Right atrium auricular region (tissue), 2 donors: ENCODE data around the gene NAALADL2. TPM values are rescaled to one million over a fixed set of nuclear protein-coding genes. Genes with fewer than 3 reads are reported as not detected.

ENCODE experiments used
- DNase-seq: peaks from one replicate; pipeline ENCODE4 v3.0.0-alpha.2; 2019; ENCODE audit warnings: low spot score
- H3K27ac ChIP-seq, 2 donors: fragments of 200-600 bp; sonication (generic); 1 replicate in 1 of 2; 2 replicates in 1 of 2; pipeline ENCODE4 v1.5.1; 2016 to 2019
- H3K27me3 ChIP-seq, 2 donors: fragments of 200-600 bp; sonication (generic); one replicate each; pipeline versions ENCODE4 v1.5.1 to v1.6.0; 2017 to 2019
- H3K36me3 ChIP-seq: fragments of 200-600 bp; sonication (generic); one replicate; pipeline ENCODE4 v1.5.1; 2016
- H3K4me1 ChIP-seq, 2 donors: fragments of 200-600 bp; sonication (generic); one replicate each; pipeline versions ENCODE4 v1.5.1 to v1.6.0; 2017 to 2019
- H3K4me3 ChIP-seq, 2 donors: fragments of 200-600 bp; sonication (generic); 1 replicate in 1 of 2; 2 replicates in 1 of 2; pipeline ENCODE4 v1.5.1; 2017 to 2019; ENCODE audit warnings: mild to moderate bottlenecking in 1 of 2, moderate library complexity in 1 of 2
- H3K9me3 ChIP-seq, 2 donors: fragments of 200-600 bp; sonication (generic); one replicate each; pipeline ENCODE4 v1.5.1; 2019
- total RNA-seq, 2 donors: library from RNA; depleted of rRNA; stranded (reverse); fragments of >200 nt; gene quantifications; one replicate each; pipeline ENCODE4 v1.1.0, GENCODE V29; 2016
- TF ChIP-seq, protein P1 (sequence below), 2 donors: fragments of 200-600 bp; sonication (generic); IDR thresholded peaks; one replicate each; pipeline ENCODE4 v1.5.1; 2019; ENCODE audit warnings: antibody characterized with exemption in 2 of 2

NAALADL2 gene
- total RNA-seq, 2 donors from 2014 or later, result 2.5 to 3.2 TPM

GRCh38 chr3:174821477-174821876, 37.7 kb upstream of the NAALADL2 start:
- H3K36me3 ChIP-seq, result no peaks in the 10 kb centered on the region
- no peaks in the 10 kb centered on the region for H3K27me3 ChIP-seq
- TF ChIP-seq, protein P1, sequence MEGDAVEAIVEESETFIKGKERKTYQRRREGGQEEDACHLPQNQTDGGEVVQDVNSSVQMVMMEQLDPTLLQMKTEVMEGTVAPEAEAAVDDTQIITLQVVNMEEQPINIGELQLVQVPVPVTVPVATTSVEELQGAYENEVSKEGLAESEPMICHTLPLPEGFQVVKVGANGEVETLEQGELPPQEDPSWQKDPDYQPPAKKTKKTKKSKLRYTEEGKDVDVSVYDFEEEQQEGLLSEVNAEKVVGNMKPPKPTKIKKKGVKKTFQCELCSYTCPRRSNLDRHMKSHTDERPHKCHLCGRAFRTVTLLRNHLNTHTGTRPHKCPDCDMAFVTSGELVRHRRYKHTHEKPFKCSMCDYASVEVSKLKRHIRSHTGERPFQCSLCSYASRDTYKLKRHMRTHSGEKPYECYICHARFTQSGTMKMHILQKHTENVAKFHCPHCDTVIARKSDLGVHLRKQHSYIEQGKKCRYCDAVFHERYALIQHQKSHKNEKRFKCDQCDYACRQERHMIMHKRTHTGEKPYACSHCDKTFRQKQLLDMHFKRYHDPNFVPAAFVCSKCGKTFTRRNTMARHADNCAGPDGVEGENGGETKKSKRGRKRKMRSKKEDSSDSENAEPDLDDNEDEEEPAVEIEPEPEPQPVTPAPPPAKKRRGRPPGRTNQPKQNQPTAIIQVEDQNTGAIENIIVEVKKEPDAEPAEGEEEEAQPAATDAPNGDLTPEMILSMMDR (IDR thresholded peaks at IDR 0.05), result no peak
- peak overlapping the region in 1 of 2 donors; percentile 26 for H3K27ac ChIP-seq
- no peak for DNase-seq
- no peaks in the 10 kb centered on the region for H3K4me1 ChIP-seq
- no peaks in the 10 kb centered on the region for H3K9me3 ChIP-seq
- no peak overlapping the region for H3K4me3 ChIP-seq

DNA sequence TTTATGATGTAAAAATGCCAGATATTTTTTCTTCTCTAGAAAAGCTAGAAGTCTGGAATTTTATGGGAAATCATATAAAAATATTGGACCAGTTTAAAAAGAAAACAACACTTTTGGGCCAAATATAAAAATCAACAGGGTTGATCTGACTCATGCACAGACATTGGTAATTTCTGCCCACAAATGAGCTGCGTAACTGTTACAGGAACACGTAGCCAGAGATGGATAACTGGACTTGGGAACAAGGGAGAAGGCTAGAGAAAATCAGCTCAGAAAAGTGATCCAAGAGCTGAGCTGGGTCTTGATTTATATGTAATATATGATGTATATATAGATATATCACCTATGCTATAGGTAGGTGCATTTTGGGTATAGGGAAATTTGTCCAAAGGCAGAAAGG, 36.8 kb upstream of the NAALADL2 start:
- Histone ChIP-seq H3K27me3 (no peaks in the 10 kb centered on the region), H3K4me1 (no peaks in the 10 kb centered on the region), H3K9me3 (no peaks in the 10 kb centered on the region), H3K36me3 (no peaks in the 10 kb centered on the region), H3K4me3 (no peak overlapping the region), H3K27ac (no peak overlapping the region)
- TF ChIP-seq, protein P1 (IDR thresholded peaks at IDR 0.05), result no peak
- no peak for DNase-seq

GRCh38 chr3:174826069-174826468, 33.1 kb upstream of the NAALADL2 start:
- Histone ChIP-seq H3K9me3 (no peaks in the 10 kb centered on the region), H3K27me3 (no peaks in the 10 kb centered on the region), H3K4me3 (no peak overlapping the region), H3K4me1 (no peaks in the 10 kb centered on the region), H3K27ac (no peak overlapping the region), H3K36me3 (no peaks in the 10 kb centered on the region)
- TF ChIP-seq, protein P1 (IDR thresholded peaks at IDR 0.05), result no peak
- DNase-seq, result no peak

DNA sequence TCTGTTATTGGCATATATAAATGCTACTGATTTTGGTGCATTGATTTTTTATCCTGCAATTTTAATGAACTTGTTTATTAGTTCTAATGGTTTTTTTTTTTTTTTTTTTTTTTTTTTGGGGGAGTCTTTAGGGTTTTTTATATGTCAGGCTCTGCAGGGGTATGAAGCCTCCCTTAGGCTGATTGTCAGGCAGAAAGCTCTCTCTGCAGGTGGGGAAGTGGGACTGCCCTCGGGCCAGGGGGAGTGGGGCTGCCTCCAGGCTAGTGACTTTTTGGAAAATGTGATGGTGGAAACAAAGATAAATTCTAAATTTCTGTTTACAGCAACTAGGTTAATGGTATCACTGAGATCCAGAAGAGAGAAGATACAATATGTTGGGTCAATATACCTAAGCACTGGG, 14.4 kb upstream of the NAALADL2 start:
- H3K9me3 ChIP-seq, result no peaks in the 10 kb centered on the region
- H3K27ac ChIP-seq, result no peak overlapping the region
- TF ChIP-seq, protein P1 (IDR thresholded peaks at IDR 0.05), result no peak
- no peak overlapping the region for H3K4me3 ChIP-seq
- no peaks in the 10 kb centered on the region for H3K36me3 ChIP-seq
- no peak for DNase-seq
- H3K4me1 ChIP-seq, result peaks cover 0 to 9% of the 10 kb centered on the region in 2 donors
- H3K27me3 ChIP-seq, result no peaks in the 10 kb centered on the region

GRCh38 chr3:174846055-174846454, 13.1 kb upstream of the NAALADL2 start:
- no peaks in the 10 kb centered on the region for H3K36me3 ChIP-seq
- no peak for DNase-seq
- H3K4me1 ChIP-seq, result no peaks in the 10 kb centered on the region
- H3K9me3 ChIP-seq, result no peaks in the 10 kb centered on the region
- no peak overlapping the region for H3K27ac ChIP-seq
- H3K27me3 ChIP-seq, result no peaks in the 10 kb centered on the region
- TF ChIP-seq, protein P1 (IDR thresholded peaks at IDR 0.05), result no peak
- no peak overlapping the region for H3K4me3 ChIP-seq

DNA sequence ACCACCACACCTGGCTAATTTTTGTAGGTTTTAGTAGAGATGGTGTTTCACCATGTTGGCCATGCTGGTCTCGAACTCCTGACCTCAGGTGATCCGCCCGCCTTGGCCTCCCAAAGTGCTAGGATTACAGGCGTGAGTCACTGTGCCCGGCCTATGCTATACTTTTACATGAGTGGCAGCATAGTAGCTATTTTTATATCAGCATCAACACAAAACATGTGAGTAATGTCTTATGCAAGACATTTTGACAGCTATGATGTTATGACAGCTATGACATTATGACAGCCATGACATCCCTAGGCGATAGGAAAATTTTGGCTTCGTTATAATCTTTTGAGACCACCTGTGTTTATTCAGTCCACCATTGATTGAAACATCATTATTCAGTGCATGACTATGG, 4.1 kb upstream of the NAALADL2 start:
- DNase-seq, result no peak
- Histone ChIP-seq H3K9me3 (no peaks in the 10 kb centered on the region), H3K27ac (peak overlapping the region in 1 of 2 donors; percentile 31), H3K4me3 (no peak overlapping the region), H3K36me3 (no peaks in the 10 kb centered on the region), H3K4me1 (no peaks in the 10 kb centered on the region), H3K27me3 (no peaks in the 10 kb centered on the region)
- TF ChIP-seq, protein P1 (IDR thresholded peaks at IDR 0.05), result no peak
